Measurements from ENCODE around the gene RIPOR2. TPM values are rescaled to one million over a fixed set of nuclear protein-coding genes. Genes with fewer than 3 reads are reported as not detected.

The RIPOR2 gene
- total RNA-seq, 4 donors from 2014 or later, result 5.2 to 34.0 (median 21.2) TPM

- ATAC-seq, result no peak
- Histone ChIP-seq H3K4me3 (no peak overlapping the region), H3K27ac (no peak overlapping the region), H3K4me1 (peaks cover 14 to 15% of the 10 kb centered on the region in 2 donors), H3K9me3 (no peaks in the 10 kb centered on the region), H3K36me3 (no peaks in the 10 kb centered on the region), H3K27me3 (no peaks in the 10 kb centered on the region)
- no peak for TF ChIP-seq POLR2A (IDR thresholded peaks at IDR 0.05)
- no peak for TF ChIP-seq CTCF (IDR thresholded peaks at IDR 0.05 in 4 of 5, conservative IDR thresholded peaks at IDR 0.05 in 1 of 5)
- in situ Hi-C loops (cut with MboI; ENCODE audit: low sequenced_read_pairs in 4 of 4), result no loop called here
- intact Hi-C loops (cut with DNase I; ENCODE audit: low total_unique reads), result no loop called here
- no peak for DNase-seq
These were observed 10.1 kb downstream of the RIPOR2 start for GRCh38 chr6:24925661-24926060.

- Histone ChIP-seq H3K27me3 (no peaks in the 10 kb centered on the region), H3K4me1 (peaks cover 11 to 14% of the 10 kb centered on the region in 2 donors), H3K4me3 (no peak overlapping the region), H3K9me3 (no peaks in the 10 kb centered on the region), H3K36me3 (no peaks in the 10 kb centered on the region), H3K27ac (no peak overlapping the region)
- in situ Hi-C loops (cut with MboI; ENCODE audit: low sequenced_read_pairs in 4 of 4), result no loop called here
- ATAC-seq (no peak), DNase-seq (no peak)
- intact Hi-C loops (cut with DNase I; ENCODE audit: low total_unique reads), result no loop called here
- TF ChIP-seq CTCF (IDR thresholded peaks at IDR 0.05 in 4 of 5, conservative IDR thresholded peaks at IDR 0.05 in 1 of 5) (no peak), POLR2A (IDR thresholded peaks at IDR 0.05) (no peak)
These were observed 11.0 kb downstream of the RIPOR2 start for GRCh38 chr6:24924580-24925356.

- ATAC-seq, result no peak
- Histone ChIP-seq H3K4me1 (peaks cover 15 to 18% of the 10 kb centered on the region in 2 donors), H3K9me3 (no peaks in the 10 kb centered on the region), H3K27ac (no peak overlapping the region), H3K36me3 (no peaks in the 10 kb centered on the region), H3K4me3 (no peak overlapping the region), H3K27me3 (no peaks in the 10 kb centered on the region)
- in situ Hi-C loops (cut with MboI; ENCODE audit: low sequenced_read_pairs in 4 of 4), result no loop called here
- DNase-seq, result no peak
- no peak for TF ChIP-seq CTCF (IDR thresholded peaks at IDR 0.05 in 4 of 5, conservative IDR thresholded peaks at IDR 0.05 in 1 of 5)
- TF ChIP-seq POLR2A (IDR thresholded peaks at IDR 0.05), result no peak
- intact Hi-C loops (cut with DNase I; ENCODE audit: low total_unique reads), result no loop called here
These were observed 11.8 kb downstream of the RIPOR2 start for GRCh38 chr6:24923885-24924401.

- no peaks in the 10 kb centered on the region for H3K27me3 ChIP-seq
- in situ Hi-C loops (cut with MboI; ENCODE audit: low sequenced_read_pairs in 4 of 4) (no loop called here), intact Hi-C loops (cut with DNase I; ENCODE audit: low total_unique reads) (no loop called here)
- no peaks in the 10 kb centered on the region for H3K36me3 ChIP-seq
- H3K27ac ChIP-seq, result no peak overlapping the region
- no peaks in the 10 kb centered on the region for H3K9me3 ChIP-seq
- no peak overlapping the region for H3K4me3 ChIP-seq
- ATAC-seq (no peak), DNase-seq (no peak)
- TF ChIP-seq CTCF (IDR thresholded peaks at IDR 0.05 in 4 of 5, conservative IDR thresholded peaks at IDR 0.05 in 1 of 5), result no peak
- TF ChIP-seq POLR2A (IDR thresholded peaks at IDR 0.05), result no peak
- H3K4me1 ChIP-seq, result peaks cover 26 to 29% of the 10 kb centered on the region in 2 donors
These were observed 12.9 kb downstream of the RIPOR2 start for GRCh38 chr6:24922814-24923213.
